Endothelial cell of umbilical vein (primary cell): ENCODE results near the gene NIT2. TPM values are rescaled to one million over a fixed set of nuclear protein-coding genes. Genes with fewer than 3 reads are reported as not detected.

ENCODE experiments used
- BruUV-seq: library from RNA; stranded (reverse); fragments of 400-500 nt; replicated peaks from 2 replicates; lab custom pipeline; 2021; lab: Mats Ljungman, UMichigan
- CTCF ChIA-PET: fragments of 300-600, 350-600 bp; sonication (Branson Sonifier 250); formaldehyde crosslinking; loops from one replicate; lab custom pipeline; 2021; ENCODE audit warnings: antibody characterized with exemption, inconsistent platforms; lab: Charles Lee
- POLR2A ChIA-PET: fragments of 300-600, 350-600 bp; sonication (Branson Sonifier 250); formaldehyde crosslinking; loops from one replicate; lab custom pipeline; 2021; ENCODE audit warnings: antibody characterized with exemption, inconsistent platforms; lab: Charles Lee
- DNase-seq: peaks from one replicate; pipeline ENCODE4 v3.0.0-alpha.2; 2011; ENCODE audit warnings: low read depth, low spot score
- FAIRE-seq: peaks from 2 replicates; lab custom pipeline; 2011; peaks lifted over from hg19 to GRCh38; lab: Jason Lieb, UNC
- H2AFZ ChIP-seq: 2 replicates; pipeline ENCODE4 v1.6.0; 2012; ENCODE audit warnings: low read depth, low read length, control low read depth, inconsistent platforms
- H3K27ac ChIP-seq: 2 replicates; pipeline ENCODE4 v1.5.1; 2011; ENCODE audit warnings: low read depth, mild to moderate bottlenecking, control low read depth, low read length, moderate library complexity; ENCODE audit not compliant: insufficient read depth
- H3K27me3 ChIP-seq, 2 experiments: 2 replicates each; pipeline versions ENCODE4 v1.6.0 to v1.6.1; 2011; ENCODE audit warnings: low read length in 2 of 2, mixed read lengths in 1 of 2; ENCODE audit not compliant: control insufficient read depth in 2 of 2, insufficient read depth in 2 of 2
- H3K36me3 ChIP-seq, 2 experiments: 2 replicates in 1 of 2; 3 replicates in 1 of 2; pipeline ENCODE4 v1.5.1; 2011; ENCODE audit warnings: low read length in 2 of 2, mild to moderate bottlenecking in 1 of 2, moderate library complexity in 1 of 2; ENCODE audit not compliant: control insufficient read depth in 2 of 2, insufficient read depth in 2 of 2; ENCODE audit errors: extremely low read depth in 1 of 2
- H3K4me1 ChIP-seq: 3 replicates; pipeline ENCODE4 v1.5.1; 2011; ENCODE audit warnings: mild to moderate bottlenecking, low read length; ENCODE audit not compliant: control insufficient read depth, insufficient read depth; ENCODE audit errors: extremely low read depth
- H3K4me2 ChIP-seq: 2 replicates; pipeline ENCODE4 v1.6.1; 2011; ENCODE audit warnings: low read length, control low read depth, mixed read lengths; ENCODE audit not compliant: insufficient read depth
- H3K4me3 ChIP-seq, 3 experiments: fragments of 200-600 bp in 1 of 3; sonication (generic), shearing (Covaris generic) in 1 of 3; replicated peaks in 1 of 3; 2 replicates each; pipeline ENCODE4 v1.5.1; 2011 to 2016; ENCODE audit warnings: control low read depth in 3 of 3, low read length in 3 of 3, mild to moderate bottlenecking in 2 of 3, inconsistent platforms in 1 of 3, low read depth in 1 of 3, moderate library complexity in 1 of 3; ENCODE audit not compliant: insufficient read depth in 1 of 3
- H3K79me2 ChIP-seq: 2 replicates; pipeline ENCODE4 v1.6.0; 2012; ENCODE audit warnings: low read length, inconsistent platforms; ENCODE audit not compliant: control insufficient read depth, insufficient read depth
- H3K9ac ChIP-seq: replicated peaks from 2 replicates; pipeline ENCODE3; 2011; ENCODE audit warnings: low read length, control low read depth; ENCODE audit not compliant: insufficient read depth; ENCODE audit errors: extremely low read depth
- H3K9me1 ChIP-seq: replicated peaks from 3 replicates; pipeline ENCODE4 v1.6.0; 2011; ENCODE audit warnings: mild to moderate bottlenecking, low read length; ENCODE audit not compliant: control insufficient read depth, insufficient read depth; ENCODE audit errors: extremely low read depth
- H3K9me3 ChIP-seq: replicated peaks from 2 replicates; pipeline ENCODE4 v1.5.1; 2012; ENCODE audit warnings: low read length, inconsistent platforms; ENCODE audit not compliant: control insufficient read depth, insufficient read depth
- H4K20me1 ChIP-seq: replicated peaks from 2 replicates; pipeline ENCODE3; 2011; ENCODE audit warnings: mild to moderate bottlenecking, low read length; ENCODE audit not compliant: control insufficient read depth, insufficient read depth; ENCODE audit errors: extremely low read depth
- EZH2 ChIP-seq: IDR thresholded peaks from 2 replicates; pipeline ENCODE4 v1.6.1; 2012; ENCODE audit warnings: borderline replicate concordance, low read depth, mild to moderate bottlenecking, moderate library complexity, low read length, inconsistent platforms; ENCODE audit not compliant: severe bottlenecking
- FOS ChIP-seq: IDR thresholded peaks from 2 replicates; pipeline ENCODE4 v1.6.1; 2011; ENCODE audit warnings: mild to moderate bottlenecking, low read length, moderate library complexity, borderline replicate concordance; ENCODE audit not compliant: insufficient read depth
- GATA2 ChIP-seq: IDR thresholded peaks from 2 replicates; pipeline ENCODE4 v1.7.0; 2011; ENCODE audit warnings: low read depth, mild to moderate bottlenecking, moderate library complexity, mixed read lengths, low read length; ENCODE audit not compliant: insufficient read length, insufficient read depth
- JUN ChIP-seq: IDR thresholded peaks from 2 replicates; pipeline ENCODE4 v1.6.1; 2011; ENCODE audit warnings: borderline replicate concordance, low read depth; ENCODE audit not compliant: insufficient read length, insufficient read depth
- MAX ChIP-seq: IDR thresholded peaks from 2 replicates; pipeline ENCODE4 v1.6.1; 2011; ENCODE audit not compliant: insufficient read depth, insufficient read length
- MYC ChIP-seq: IDR thresholded peaks from one replicate; pipeline ENCODE4 v1.6.1; 2011; ENCODE audit warnings: mild to moderate bottlenecking, low read depth, low read length
- POLR2A ChIP-seq: IDR thresholded peaks from 2 replicates; pipeline ENCODE4 v1.6.1; 2012; ENCODE audit warnings: low read depth, mild to moderate bottlenecking, control low read depth, low read length
- POLR2AphosphoS5 ChIP-seq: IDR thresholded peaks from 2 replicates; pipeline ENCODE4 v1.6.1; 2012; ENCODE audit warnings: low read depth, mild to moderate bottlenecking, control low read depth, low read length, moderate library complexity; ENCODE audit not compliant: insufficient read depth
- dilution Hi-C: fragments of 300-500 bp; cut with MboI; formaldehyde crosslinking; loops from one replicate; pipeline ENCODE4 v1.15.0; 2019; ENCODE audit warnings: low sequenced_read_pairs; ENCODE audit not compliant: extremely low pct_ligation_motif_present
- intact Hi-C: fragments of 100-400 bp; cut with micrococcal nuclease; formaldehyde crosslinking; loops from one replicate; pipeline ENCODE4 v1.10.0; 2022
- polyA plus RNA-seq, 4 experiments: library from polyadenylated mRNA; depleted of rRNA in 3 of 4; stranded (reverse) in 3 of 4; unstranded in 1 of 4; fragments of >200 nt; gene quantifications; 2 replicates each; pipeline versions ENCODE4 v1.2.1 to v1.2.3, GENCODE V29; 2011 to 2012; ENCODE audit warnings: missing spikeins in 1 of 4
- total RNA-seq: library from RNA; stranded (reverse); gene quantifications from 2 replicates; pipeline ENCODE4 v1.2.3, GENCODE V29; 2021
- TF ChIP-seq, protein P1 (sequence below), 2 donors: IDR thresholded peaks; 1 replicate in 1 of 2; 2 replicates in 1 of 2; pipeline ENCODE4 v1.5.1; 2011; ENCODE audit warnings: low read length in 2 of 2, mild to moderate bottlenecking in 2 of 2, moderate library complexity in 2 of 2, control low read depth in 1 of 2, inconsistent platforms in 1 of 2, low read depth in 1 of 2; ENCODE audit not compliant: insufficient read depth in 1 of 2; ENCODE audit errors: extremely low read depth in 1 of 2

The NIT2 gene
- total and polyA plus RNA-seq, 2 donors (not counting 3 experiments of a cell fraction or from before 2014, with no cell fraction given): 19.4 to 20.5 TPM

DNA sequence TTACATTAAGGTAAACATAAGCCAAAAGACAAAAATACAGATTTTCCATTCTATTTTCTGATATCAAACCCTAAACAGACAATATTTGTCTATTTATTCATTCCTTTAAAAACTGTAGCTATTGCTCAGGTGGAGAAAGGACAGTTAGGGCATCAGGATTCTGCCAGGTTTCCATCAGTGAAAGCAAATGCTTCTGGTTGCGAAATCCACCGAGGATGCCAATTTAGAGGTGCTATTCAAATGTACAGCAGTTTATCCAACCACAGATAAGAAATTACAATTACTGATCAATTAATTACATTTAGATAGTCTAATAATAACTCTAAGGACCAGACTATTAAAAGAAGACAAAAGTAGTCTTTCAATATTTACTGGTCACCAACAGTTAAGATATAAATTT lies 62.4 kb downstream of the NIT2 start:
- peaks cover 83% of the 10 kb centered on the region for H3K79me2 ChIP-seq
- TF ChIP-seq FOS (no peak), MYC (no peak), EZH2 (no peak), POLR2AphosphoS5 (no peak), GATA2 (no peak), POLR2A (no peak), JUN (no peak), MAX (no peak)
- TF ChIP-seq, protein P1, sequence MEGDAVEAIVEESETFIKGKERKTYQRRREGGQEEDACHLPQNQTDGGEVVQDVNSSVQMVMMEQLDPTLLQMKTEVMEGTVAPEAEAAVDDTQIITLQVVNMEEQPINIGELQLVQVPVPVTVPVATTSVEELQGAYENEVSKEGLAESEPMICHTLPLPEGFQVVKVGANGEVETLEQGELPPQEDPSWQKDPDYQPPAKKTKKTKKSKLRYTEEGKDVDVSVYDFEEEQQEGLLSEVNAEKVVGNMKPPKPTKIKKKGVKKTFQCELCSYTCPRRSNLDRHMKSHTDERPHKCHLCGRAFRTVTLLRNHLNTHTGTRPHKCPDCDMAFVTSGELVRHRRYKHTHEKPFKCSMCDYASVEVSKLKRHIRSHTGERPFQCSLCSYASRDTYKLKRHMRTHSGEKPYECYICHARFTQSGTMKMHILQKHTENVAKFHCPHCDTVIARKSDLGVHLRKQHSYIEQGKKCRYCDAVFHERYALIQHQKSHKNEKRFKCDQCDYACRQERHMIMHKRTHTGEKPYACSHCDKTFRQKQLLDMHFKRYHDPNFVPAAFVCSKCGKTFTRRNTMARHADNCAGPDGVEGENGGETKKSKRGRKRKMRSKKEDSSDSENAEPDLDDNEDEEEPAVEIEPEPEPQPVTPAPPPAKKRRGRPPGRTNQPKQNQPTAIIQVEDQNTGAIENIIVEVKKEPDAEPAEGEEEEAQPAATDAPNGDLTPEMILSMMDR (IDR thresholded peaks at IDR 0.05; ENCODE audit: extremely low read depth in 1 of 2, insufficient read depth in 1 of 2, low read depth in 1 of 2, low read length in 2 of 2): no peak
- H3K27ac ChIP-seq: no peak overlapping the region
- H3K27me3 ChIP-seq: no peaks in the 10 kb centered on the region
- no peak for DNase-seq
- H2AFZ ChIP-seq: no peak overlapping the region
- intact Hi-C loops (no loop called here), dilution Hi-C loops (no loop called here)
- H3K4me3 ChIP-seq: no peak overlapping the region
- H4K20me1 ChIP-seq: no peaks in the 10 kb centered on the region
- FAIRE-seq: no peak
- POLR2A ChIA-PET: no interaction called here
- BruUV-seq: no TSS peak
- CTCF ChIA-PET: no interaction called here
- H3K4me2 ChIP-seq: no peak overlapping the region
- H3K9me3 ChIP-seq: no peaks in the 10 kb centered on the region
- no peak overlapping the region for H3K9ac ChIP-seq
- H3K36me3 ChIP-seq: no peaks in the 10 kb centered on the region
- no peaks in the 10 kb centered on the region for H3K9me1 ChIP-seq
- peaks cover 12% of the 10 kb centered on the region for H3K4me1 ChIP-seq
